Osteocyte (in vitro differentiated cells): ENCODE data around the gene IRX6. TPM values are rescaled to one million over a fixed set of nuclear protein-coding genes. Genes with fewer than 3 reads are reported as not detected.

ENCODE experiments used
- DNase-seq: peaks from one replicate; pipeline ENCODE4 v3.0.0; 2021; ENCODE audit warnings: mixed read lengths; ENCODE audit not compliant: unreplicated experiment; ENCODE audit errors: extremely low spot score
- H3K27ac Mint-ChIP-seq: one replicate; pipeline ENCODE4 v1.8.0; 2021; ENCODE audit warnings: mild to moderate bottlenecking, mixed read lengths; ENCODE audit not compliant: unreplicated experiment
- H3K27me3 Mint-ChIP-seq: one replicate; pipeline ENCODE4 v1.8.0; 2021; ENCODE audit warnings: mixed read lengths; ENCODE audit not compliant: unreplicated experiment
- H3K36me3 Mint-ChIP-seq: one replicate; pipeline ENCODE4 v1.8.0; 2021; ENCODE audit warnings: mixed read lengths; ENCODE audit not compliant: unreplicated experiment
- H3K4me1 Mint-ChIP-seq: one replicate; pipeline ENCODE4 v1.8.0; 2021; ENCODE audit warnings: mixed read lengths; ENCODE audit not compliant: unreplicated experiment
- H3K4me3 Mint-ChIP-seq: one replicate; pipeline ENCODE4 v1.8.0; 2021; ENCODE audit warnings: mild to moderate bottlenecking, moderate library complexity, mixed read lengths; ENCODE audit not compliant: unreplicated experiment
- H3K9me3 Mint-ChIP-seq: one replicate; pipeline ENCODE4 v1.8.0; 2021; ENCODE audit warnings: mixed read lengths; ENCODE audit not compliant: unreplicated experiment
- total RNA-seq: library from RNA; stranded (reverse); gene quantifications from 2 replicates; pipeline ENCODE4 v1.2.1, GENCODE V29; 2021
- TF ChIP-seq, protein P1 (sequence below): fragments of 200-600 bp; sonication (generic); IDR thresholded peaks from 2 replicates; pipeline ENCODE4 v1.5.0; 2021; ENCODE audit warnings: antibody characterized with exemption, mild to moderate bottlenecking, moderate library complexity

IRX6 gene
- total RNA-seq, 1 donor from 2014 or later, result 0.38 TPM

DNA sequence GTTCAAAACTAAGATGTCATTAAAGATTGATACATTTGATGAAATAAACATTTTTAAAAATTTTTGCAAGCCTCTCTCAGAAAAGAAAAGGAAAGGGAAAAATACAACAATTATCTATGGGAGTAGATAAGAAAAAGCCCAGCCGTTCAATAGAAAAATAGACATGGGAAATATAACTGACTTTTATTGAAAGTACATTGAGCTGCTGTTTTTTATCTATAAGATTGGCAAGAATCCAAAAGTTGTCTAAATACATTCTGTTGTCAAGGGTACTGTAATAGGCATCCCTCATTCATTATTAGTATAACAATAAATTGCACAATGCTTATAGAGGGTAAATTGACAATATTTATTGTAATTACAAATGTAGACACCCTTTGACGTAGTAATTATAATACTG, 38.4 kb upstream of the IRX6 start:
- peaks cover 50% of the 10 kb centered on the region for H3K4me1 Mint-ChIP-seq
- peaks cover 6% of the 10 kb centered on the region for H3K36me3 Mint-ChIP-seq
- H3K27me3 Mint-ChIP-seq, result no peaks in the 10 kb centered on the region
- H3K4me3 Mint-ChIP-seq, result no peak overlapping the region
- TF ChIP-seq, protein P1, sequence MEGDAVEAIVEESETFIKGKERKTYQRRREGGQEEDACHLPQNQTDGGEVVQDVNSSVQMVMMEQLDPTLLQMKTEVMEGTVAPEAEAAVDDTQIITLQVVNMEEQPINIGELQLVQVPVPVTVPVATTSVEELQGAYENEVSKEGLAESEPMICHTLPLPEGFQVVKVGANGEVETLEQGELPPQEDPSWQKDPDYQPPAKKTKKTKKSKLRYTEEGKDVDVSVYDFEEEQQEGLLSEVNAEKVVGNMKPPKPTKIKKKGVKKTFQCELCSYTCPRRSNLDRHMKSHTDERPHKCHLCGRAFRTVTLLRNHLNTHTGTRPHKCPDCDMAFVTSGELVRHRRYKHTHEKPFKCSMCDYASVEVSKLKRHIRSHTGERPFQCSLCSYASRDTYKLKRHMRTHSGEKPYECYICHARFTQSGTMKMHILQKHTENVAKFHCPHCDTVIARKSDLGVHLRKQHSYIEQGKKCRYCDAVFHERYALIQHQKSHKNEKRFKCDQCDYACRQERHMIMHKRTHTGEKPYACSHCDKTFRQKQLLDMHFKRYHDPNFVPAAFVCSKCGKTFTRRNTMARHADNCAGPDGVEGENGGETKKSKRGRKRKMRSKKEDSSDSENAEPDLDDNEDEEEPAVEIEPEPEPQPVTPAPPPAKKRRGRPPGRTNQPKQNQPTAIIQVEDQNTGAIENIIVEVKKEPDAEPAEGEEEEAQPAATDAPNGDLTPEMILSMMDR, result no peak
- no peak for DNase-seq
- no peak overlapping the region for H3K27ac Mint-ChIP-seq
- peaks cover 16% of the 10 kb centered on the region for H3K9me3 Mint-ChIP-seq

DNA sequence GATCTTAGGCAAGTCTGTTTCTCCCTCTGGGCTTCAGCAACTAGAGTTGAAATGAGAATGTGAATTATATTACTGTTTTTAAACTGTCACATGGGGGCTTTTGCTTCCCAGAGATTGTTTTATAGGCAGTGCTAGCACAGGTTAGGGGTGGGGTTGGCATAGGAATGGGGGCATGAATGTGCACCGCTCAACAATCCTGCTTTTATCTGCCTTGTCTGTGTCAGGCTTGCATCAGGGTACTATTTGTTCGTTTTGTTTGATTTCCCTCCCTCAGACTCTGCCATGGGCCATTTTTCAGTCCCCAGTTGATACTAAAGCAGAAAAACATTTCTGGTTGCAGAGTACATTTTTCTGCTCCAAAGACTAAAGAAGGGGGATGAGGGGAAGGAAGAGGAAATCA, 34.6 kb upstream of the IRX6 start:
- no peak for DNase-seq
- H3K4me1 Mint-ChIP-seq, result peaks cover 21% of the 10 kb centered on the region
- peaks cover 2% of the 10 kb centered on the region for H3K27me3 Mint-ChIP-seq
- TF ChIP-seq, protein P1, result no peak
- H3K4me3 Mint-ChIP-seq, result no peak overlapping the region
- peaks cover 16% of the 10 kb centered on the region for H3K9me3 Mint-ChIP-seq
- H3K27ac Mint-ChIP-seq, result no peak overlapping the region
- H3K36me3 Mint-ChIP-seq, result peaks cover 6% of the 10 kb centered on the region

DNA sequence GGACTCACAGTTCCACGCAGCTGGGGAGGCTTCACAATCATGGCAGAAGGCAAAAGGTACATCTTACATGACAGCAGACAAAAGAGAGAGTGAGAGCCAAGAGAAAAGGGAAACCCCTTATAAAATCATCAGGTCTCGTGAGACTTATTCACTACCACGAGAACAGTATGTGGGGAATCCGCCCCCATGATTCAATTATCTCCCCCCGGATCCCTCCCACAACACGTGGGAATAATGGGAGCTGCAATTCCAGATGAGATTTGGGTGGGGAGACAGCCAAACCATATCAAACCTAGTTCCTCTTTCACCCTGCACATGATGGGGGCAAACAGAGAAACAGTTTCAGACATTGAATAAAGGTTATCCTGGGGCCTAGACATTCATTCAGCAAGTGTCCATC, 32.2 kb upstream of the IRX6 start:
- DNase-seq, result no peak
- TF ChIP-seq, protein P1, result no peak
- Mint-ChIP-seq H3K27me3 (peaks cover 2% of the 10 kb centered on the region), H3K4me3 (no peak overlapping the region), H3K27ac (no peak overlapping the region), H3K9me3 (peaks cover 16% of the 10 kb centered on the region), H3K36me3 (peaks cover 6% of the 10 kb centered on the region), H3K4me1 (peaks cover 15% of the 10 kb centered on the region)

DNA sequence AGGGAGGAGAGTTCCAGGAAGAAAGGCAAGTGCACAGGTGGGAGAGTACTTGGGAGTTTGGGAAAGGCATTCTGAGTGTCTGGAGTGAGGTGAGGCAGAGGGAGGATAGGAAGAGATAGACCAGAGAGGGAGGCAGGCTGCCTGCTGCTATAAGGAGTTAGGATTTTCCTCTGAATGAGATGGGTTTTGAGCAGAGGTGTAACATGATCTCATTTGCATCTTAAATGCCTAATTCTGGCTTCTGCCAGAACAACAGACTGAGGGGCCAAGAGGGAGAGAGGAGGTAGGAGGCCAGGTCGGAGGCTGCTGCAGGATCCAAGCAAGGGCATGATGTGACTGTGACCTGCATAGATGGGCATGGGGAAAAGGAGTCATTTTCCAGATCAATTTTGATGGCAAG, 31.5 kb upstream of the IRX6 start:
- TF ChIP-seq, protein P1, result no peak
- Mint-ChIP-seq H3K4me3 (no peak overlapping the region), H3K36me3 (peaks cover 3% of the 10 kb centered on the region), H3K27me3 (peaks cover 2% of the 10 kb centered on the region), H3K4me1 (peaks cover 15% of the 10 kb centered on the region), H3K9me3 (peaks cover 9% of the 10 kb centered on the region), H3K27ac (no peak overlapping the region)
- DNase-seq, result no peak

DNA sequence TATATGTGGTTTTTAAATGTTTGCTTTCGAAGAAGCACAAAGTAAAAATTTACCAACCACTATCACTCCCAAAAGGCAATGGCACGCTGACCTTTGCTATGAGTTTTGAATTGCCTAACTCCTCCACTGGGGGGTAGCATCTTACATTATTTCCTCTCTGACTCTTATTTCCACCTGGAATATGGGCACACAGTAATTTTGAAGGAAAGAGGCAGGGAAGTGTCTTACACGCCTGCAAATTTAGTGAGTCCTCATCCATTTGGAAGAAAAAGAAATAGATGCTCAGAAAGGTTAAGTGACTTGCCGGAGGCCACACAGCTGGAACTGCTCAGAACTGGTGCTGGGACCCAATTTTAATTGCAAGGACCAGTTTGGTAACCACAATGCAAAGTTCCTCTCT, 29.9 kb upstream of the IRX6 start:
- TF ChIP-seq, protein P1, result peak; percentile 16
- Mint-ChIP-seq H3K4me1 (peaks cover 23% of the 10 kb centered on the region), H3K9me3 (no peaks in the 10 kb centered on the region), H3K27ac (no peak overlapping the region), H3K27me3 (peaks cover 3% of the 10 kb centered on the region), H3K36me3 (no peaks in the 10 kb centered on the region), H3K4me3 (no peak overlapping the region)
- no peak for DNase-seq
